Fibroblast of lung (primary cell): ENCODE results near the gene SCMH1. TPM values are rescaled to one million over a fixed set of nuclear protein-coding genes. Genes with fewer than 3 reads are reported as not detected.

Source experiments
- DNase-seq, 2 donors: peaks; one replicate each; pipeline versions ENCODE4 v3.0.0 to v3.0.0-alpha.2; 2010; ENCODE audit warnings: low read depth in 2 of 2
- H2AFZ ChIP-seq: 2 replicates; pipeline ENCODE4 v1.5.1; 2012; ENCODE audit warnings: low read length, control low read depth, inconsistent platforms
- H3K27ac ChIP-seq: 2 replicates; pipeline ENCODE4 v1.5.1; 2011; ENCODE audit warnings: low read length, control low read depth; ENCODE audit not compliant: insufficient read depth
- H3K27me3 ChIP-seq: 2 replicates; pipeline ENCODE4 v1.5.1; 2011; ENCODE audit warnings: mild to moderate bottlenecking, low read length; ENCODE audit not compliant: control insufficient read depth, insufficient read depth
- H3K36me3 ChIP-seq: 2 replicates; pipeline ENCODE4 v1.5.1; 2011; ENCODE audit warnings: low read length; ENCODE audit not compliant: control insufficient read depth, insufficient read depth
- H3K4me1 ChIP-seq: 2 replicates; pipeline ENCODE4 v1.5.1; 2011; ENCODE audit warnings: low read length; ENCODE audit not compliant: control insufficient read depth, insufficient read depth; ENCODE audit errors: extremely low read depth
- H3K4me2 ChIP-seq: 2 replicates; pipeline ENCODE4 v1.5.1; 2011; ENCODE audit warnings: low read length, control low read depth; ENCODE audit not compliant: insufficient read depth; ENCODE audit errors: extremely low read depth
- H3K4me3 ChIP-seq, 4 experiments: fragments of 200-600 bp in 1 of 4; sonication (generic) in 1 of 4; replicated peaks in 1 of 4; 2 replicates each; pipeline ENCODE4 v1.5.1; 2011 to 2016; ENCODE audit warnings: low read length in 4 of 4, low read depth in 3 of 4, mild to moderate bottlenecking in 3 of 4, control low read depth in 2 of 4, inconsistent platforms in 1 of 4, mixed read lengths in 1 of 4; ENCODE audit not compliant: insufficient read depth in 1 of 4; ENCODE audit errors: control extremely low read depth in 1 of 4
- H3K79me2 ChIP-seq: 2 replicates; pipeline ENCODE4 v1.5.1; 2012; ENCODE audit warnings: mild to moderate bottlenecking, low read length, inconsistent platforms; ENCODE audit not compliant: control insufficient read depth, insufficient read depth
- H3K9ac ChIP-seq: 2 replicates; pipeline ENCODE4 v1.5.1; 2011; ENCODE audit warnings: mild to moderate bottlenecking, low read length, control low read depth; ENCODE audit not compliant: insufficient read depth
- H3K9me3 ChIP-seq: 2 replicates; pipeline ENCODE4 v1.5.1; 2012; ENCODE audit warnings: low read depth, low read length; ENCODE audit not compliant: control insufficient read depth, insufficient read depth
- H4K20me1 ChIP-seq: 2 replicates; pipeline ENCODE4 v1.5.1; 2011; ENCODE audit warnings: low read length; ENCODE audit not compliant: control insufficient read depth, insufficient read depth; ENCODE audit errors: extremely low read depth
- EZH2 ChIP-seq: IDR thresholded peaks from 2 replicates; pipeline ENCODE4 v1.5.1; 2012; ENCODE audit warnings: low read length, control low read depth, mild to moderate bottlenecking; ENCODE audit errors: missing control alignments
- polyA plus RNA-seq, 2 donors: library from polyadenylated mRNA; depleted of rRNA in 1 of 2; stranded (reverse) in 1 of 2; unstranded in 1 of 2; fragments of >200 nt; gene quantifications; 2 replicates each; pipeline ENCODE4 v1.2.1, GENCODE V29; 2011 to 2012; ENCODE audit warnings: missing spikeins in 1 of 2
- total RNA-seq: library from RNA; depleted of rRNA; stranded (reverse); fragments of >200 nt; gene quantifications from 2 replicates; pipeline ENCODE4 v1.2.1, GENCODE V29; 2014
- TF ChIP-seq, protein P1 (sequence below), 2 donors: IDR thresholded peaks in 1 of 2; conservative IDR thresholded peaks in 1 of 2; 1 replicate in 1 of 2; 2 replicates in 1 of 2; pipeline ENCODE4 v1.5.1; 2011 to 2012; ENCODE audit warnings: low read length in 2 of 2, control low read depth in 1 of 2, inconsistent platforms in 1 of 2, low read depth in 1 of 2, mild to moderate bottlenecking in 1 of 2

SCMH1 gene
- total and polyA plus RNA-seq, 2 donors (not counting 1 experiment from before 2014, with no cell fraction given): 20.8 to 24.8 TPM

DNA sequence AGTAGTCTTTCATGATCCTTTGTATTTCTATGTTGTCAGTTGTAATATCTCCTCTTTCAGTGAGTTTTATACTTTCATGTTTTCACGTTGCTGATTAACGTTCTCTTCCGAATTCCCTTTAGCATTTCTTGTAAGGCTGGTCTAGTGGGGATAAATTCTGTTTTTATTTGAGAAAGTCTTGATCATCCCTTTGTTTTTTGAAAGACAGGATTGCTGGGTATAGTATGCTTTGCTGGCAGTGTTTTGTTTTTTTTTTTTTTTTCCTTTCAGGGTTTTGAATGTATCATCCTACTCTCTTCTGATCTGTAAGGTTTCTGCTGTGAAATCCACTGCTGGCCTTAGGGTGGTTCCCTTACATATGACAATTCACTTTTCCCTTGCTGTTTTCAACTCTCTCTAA, 74.4 kb downstream of the SCMH1 start:
- H3K79me2 ChIP-seq: no peaks in the 10 kb centered on the region
- H3K4me2 ChIP-seq: no peak overlapping the region

DNA sequence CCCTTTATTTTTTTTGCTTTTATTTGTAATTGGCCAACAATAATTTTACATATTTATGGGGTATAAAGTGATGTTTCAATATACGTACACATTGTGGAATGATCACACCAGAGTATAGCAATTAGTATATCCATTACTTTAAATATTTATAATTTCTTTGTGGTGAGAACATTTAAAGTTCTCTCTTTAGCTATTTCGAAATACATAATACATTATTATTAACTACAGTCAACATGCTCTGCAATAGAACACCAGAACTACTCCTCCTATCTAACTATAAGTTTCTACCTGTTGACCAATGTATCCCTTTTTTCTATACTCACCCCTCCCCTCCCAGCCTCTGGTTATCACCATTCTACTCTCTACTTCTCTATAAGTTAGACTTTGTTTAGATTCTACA, 77.4 kb downstream of the SCMH1 start:
- no peak overlapping the region for H2AFZ ChIP-seq
- no peak for TF ChIP-seq EZH2
- TF ChIP-seq, protein P1, sequence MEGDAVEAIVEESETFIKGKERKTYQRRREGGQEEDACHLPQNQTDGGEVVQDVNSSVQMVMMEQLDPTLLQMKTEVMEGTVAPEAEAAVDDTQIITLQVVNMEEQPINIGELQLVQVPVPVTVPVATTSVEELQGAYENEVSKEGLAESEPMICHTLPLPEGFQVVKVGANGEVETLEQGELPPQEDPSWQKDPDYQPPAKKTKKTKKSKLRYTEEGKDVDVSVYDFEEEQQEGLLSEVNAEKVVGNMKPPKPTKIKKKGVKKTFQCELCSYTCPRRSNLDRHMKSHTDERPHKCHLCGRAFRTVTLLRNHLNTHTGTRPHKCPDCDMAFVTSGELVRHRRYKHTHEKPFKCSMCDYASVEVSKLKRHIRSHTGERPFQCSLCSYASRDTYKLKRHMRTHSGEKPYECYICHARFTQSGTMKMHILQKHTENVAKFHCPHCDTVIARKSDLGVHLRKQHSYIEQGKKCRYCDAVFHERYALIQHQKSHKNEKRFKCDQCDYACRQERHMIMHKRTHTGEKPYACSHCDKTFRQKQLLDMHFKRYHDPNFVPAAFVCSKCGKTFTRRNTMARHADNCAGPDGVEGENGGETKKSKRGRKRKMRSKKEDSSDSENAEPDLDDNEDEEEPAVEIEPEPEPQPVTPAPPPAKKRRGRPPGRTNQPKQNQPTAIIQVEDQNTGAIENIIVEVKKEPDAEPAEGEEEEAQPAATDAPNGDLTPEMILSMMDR (conservative IDR thresholded peaks at IDR 0.05 in 1 of 2, IDR thresholded peaks at IDR 0.05 in 1 of 2; ENCODE audit: low read depth in 1 of 2, low read length in 2 of 2): no peak
- H3K27ac ChIP-seq: no peak overlapping the region
- no peaks in the 10 kb centered on the region for H3K36me3 ChIP-seq
- H3K27me3 ChIP-seq: no peaks in the 10 kb centered on the region
- H3K9ac ChIP-seq: no peak overlapping the region
- DNase-seq: no peak
- no peaks in the 10 kb centered on the region for H4K20me1 ChIP-seq
- no peak overlapping the region for H3K4me3 ChIP-seq
- no peaks in the 10 kb centered on the region for H3K9me3 ChIP-seq
- H3K4me1 ChIP-seq: no peaks in the 10 kb centered on the region
- no peak overlapping the region for H3K4me2 ChIP-seq
- no peaks in the 10 kb centered on the region for H3K79me2 ChIP-seq

More for the DNA sequence above, 74.4 kb downstream of the SCMH1 start:
- TF ChIP-seq EZH2: no peak
- TF ChIP-seq, protein P1 (conservative IDR thresholded peaks at IDR 0.05 in 1 of 2, IDR thresholded peaks at IDR 0.05 in 1 of 2; ENCODE audit: low read depth in 1 of 2, low read length in 2 of 2): no peak
- H3K36me3 ChIP-seq: no peaks in the 10 kb centered on the region
- no peaks in the 10 kb centered on the region for H3K27me3 ChIP-seq
- no peaks in the 10 kb centered on the region for H3K9me3 ChIP-seq
- H4K20me1 ChIP-seq: no peaks in the 10 kb centered on the region
- no peak overlapping the region for H3K4me3 ChIP-seq
- no peak overlapping the region for H3K27ac ChIP-seq
- H2AFZ ChIP-seq: no peak overlapping the region
- no peak for DNase-seq
- H3K9ac ChIP-seq: no peak overlapping the region
- no peaks in the 10 kb centered on the region for H3K4me1 ChIP-seq

DNA sequence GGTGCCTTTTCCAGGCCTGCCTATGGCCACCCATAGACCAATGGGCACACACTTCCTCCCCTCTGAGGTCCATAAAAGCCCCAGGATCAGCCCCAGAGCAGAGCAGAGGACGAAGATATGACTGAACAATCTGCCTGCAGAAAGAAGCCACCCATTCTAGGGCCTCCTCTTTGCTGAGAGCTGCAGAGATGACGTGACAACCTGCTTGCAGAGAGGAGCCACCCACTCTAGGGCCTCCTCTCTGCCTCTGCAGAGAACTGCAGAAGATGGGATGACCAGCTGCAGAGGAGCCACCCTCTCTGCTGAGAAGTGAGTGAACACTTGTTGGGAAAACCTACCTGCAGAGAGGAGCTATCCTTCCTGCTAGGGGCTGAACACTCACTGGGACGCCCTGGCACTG, 79.7 kb downstream of the SCMH1 start:
- Histone ChIP-seq H3K27me3 (no peaks in the 10 kb centered on the region), H3K4me1 (no peaks in the 10 kb centered on the region), H4K20me1 (no peaks in the 10 kb centered on the region), H3K9me3 (no peaks in the 10 kb centered on the region), H3K4me2 (no peak overlapping the region), H3K27ac (no peak overlapping the region), H3K4me3 (no peak overlapping the region), H3K36me3 (no peaks in the 10 kb centered on the region), H3K79me2 (no peaks in the 10 kb centered on the region), H3K9ac (no peak overlapping the region), H2AFZ (no peak overlapping the region)
- TF ChIP-seq EZH2: no peak
- TF ChIP-seq, protein P1 (conservative IDR thresholded peaks at IDR 0.05 in 1 of 2, IDR thresholded peaks at IDR 0.05 in 1 of 2; ENCODE audit: low read depth in 1 of 2, low read length in 2 of 2): no peak
- DNase-seq: no peak
